ENCODE results near the gene PKN3. TPM values are rescaled to one million over a fixed set of nuclear protein-coding genes. Genes with fewer than 3 reads are reported as not detected.

Gene PKN3
- total and polyA plus RNA-seq, 2 of the 13 experiments (the other 11 are each of a cell fraction or from before 2014, with no cell fraction given) = 10.5 to 13.2 TPM

DNA sequence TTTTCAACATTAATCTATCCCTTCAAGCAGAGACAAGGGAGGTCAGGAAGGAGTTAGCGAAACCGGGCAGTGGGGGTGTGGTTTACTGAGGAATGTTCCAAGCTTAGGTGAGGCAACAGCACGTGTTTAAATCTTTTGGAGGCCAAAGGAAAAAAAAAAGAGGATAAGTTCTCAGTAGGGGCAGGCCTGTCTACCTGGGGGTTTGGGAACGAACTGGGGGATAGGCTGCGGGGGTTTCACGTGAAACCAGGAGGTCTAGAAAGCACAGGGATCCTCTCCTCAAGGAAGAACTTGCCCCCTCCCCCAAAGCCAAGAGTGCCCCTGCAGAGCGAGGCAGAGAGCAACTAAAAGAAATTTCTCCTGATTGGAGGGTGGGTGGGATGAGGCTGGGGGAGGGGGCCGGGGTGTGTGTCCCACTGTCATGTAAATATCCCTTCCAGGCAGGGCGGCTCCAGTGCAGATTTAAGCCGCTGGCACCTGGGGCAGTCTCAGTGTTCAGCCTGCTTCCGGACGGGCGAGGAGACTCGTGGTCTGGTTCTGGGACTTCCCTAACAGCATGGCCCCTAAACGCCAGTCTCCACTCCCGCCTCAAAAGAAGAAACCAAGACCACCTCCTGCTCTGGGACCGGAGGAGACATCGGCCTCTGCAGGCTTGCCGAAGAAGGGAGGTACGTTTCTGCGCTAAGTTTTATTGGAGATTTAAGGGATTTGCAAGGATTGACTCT lies 18.8 kb upstream of the PKN3 start:
- Histone ChIP-seq H4K20me1 (ENCODE audit: insufficient read depth, low read length) (no peaks in the 10 kb centered on the region), H3K27ac (ENCODE audit: extremely low read length, insufficient read depth, low read length) (peak overlapping the region; percentile 73), H3K4me1 (ENCODE audit: insufficient read depth, low read length) (peaks cover 53% of the 10 kb centered on the region), H3K36me3 (replicated peaks in 1 of 2; ENCODE audit: control insufficient read depth in 1 of 2, insufficient read depth in 2 of 2, low read length in 2 of 2) (no peaks in the 10 kb centered on the region), H3K9ac (ENCODE audit: insufficient read depth, low read depth, low read length) (peak overlapping the region; percentile 87), H3K4me3 (replicated peaks in 1 of 3; ENCODE audit: insufficient read depth in 1 of 3, low read depth in 2 of 3, low read length in 3 of 3) (peak overlapping the region; percentile 60 to 83 (median 67)), H3K4me2 (ENCODE audit: low read depth, low read length) (peak overlapping the region; percentile 95), H3K79me2 (ENCODE audit: insufficient read depth, low read length) (peaks cover 7% of the 10 kb centered on the region), H2AFZ (ENCODE audit: low read length) (no peak overlapping the region), H3K27me3 (ENCODE audit: control insufficient read depth in 1 of 2, insufficient read depth in 2 of 2, low read length in 2 of 2) (no peaks in the 10 kb centered on the region; a peak in 1 of 5 replicates), H3K9me3 (ENCODE audit: low read length) (no peaks in the 10 kb centered on the region)
- ChIA-PET POLR2A (interaction anchor here (0.7 to 5.0 kb wide), 15 partner anchors 9 to 786 kb away, joined by 3 to 33 read pairs (median 6); partner anchors contain the start of genes DYNC2I2, ENDOG, PKN3 and ZDHHC12), CTCF (ENCODE audit: low intra/inter-chr PET ratio, low total read pairs) (no interaction called here)
- WGBS (ENCODE audit: low lambda C conversion rate) = 36% methylated on average over 9 of the region's 21 CpGs
- FAIRE-seq (no peak), ATAC-seq (peak; percentile 12; the same call in 1 of the 3 replicates), DNase-seq (ENCODE audit: low spot score) (no peak)
- TSS peak; percentile 78 for BruUV-seq (replicated peaks)
- intact Hi-C loops (cut with micrococcal nuclease; ENCODE audit: unreplicated experiment) (no loop called here), in situ Hi-C loops (cut with HindIII; ENCODE audit: extremely low pct_ligation_motif_present, low pct_unique_long_range_greater_than_20kb) (no loop called here)
- no peak for TF ChIP-seq ZNF232 (CRISPR knock-in tag; IDR thresholded peaks at IDR 0.05; ENCODE audit: borderline replicate concordance)
- TF ChIP-seq RFX3 (CRISPR knock-in tag; IDR thresholded peaks at IDR 0.05) = no peak
- TF ChIP-seq TSC22D2 (CRISPR knock-in tag; IDR thresholded peaks at IDR 0.05; ENCODE audit: borderline replicate concordance) = no peak
- TF ChIP-seq CBFB (CRISPR knock-in tag; IDR thresholded peaks at IDR 0.05) = no peak
- TF ChIP-seq, protein P1, sequence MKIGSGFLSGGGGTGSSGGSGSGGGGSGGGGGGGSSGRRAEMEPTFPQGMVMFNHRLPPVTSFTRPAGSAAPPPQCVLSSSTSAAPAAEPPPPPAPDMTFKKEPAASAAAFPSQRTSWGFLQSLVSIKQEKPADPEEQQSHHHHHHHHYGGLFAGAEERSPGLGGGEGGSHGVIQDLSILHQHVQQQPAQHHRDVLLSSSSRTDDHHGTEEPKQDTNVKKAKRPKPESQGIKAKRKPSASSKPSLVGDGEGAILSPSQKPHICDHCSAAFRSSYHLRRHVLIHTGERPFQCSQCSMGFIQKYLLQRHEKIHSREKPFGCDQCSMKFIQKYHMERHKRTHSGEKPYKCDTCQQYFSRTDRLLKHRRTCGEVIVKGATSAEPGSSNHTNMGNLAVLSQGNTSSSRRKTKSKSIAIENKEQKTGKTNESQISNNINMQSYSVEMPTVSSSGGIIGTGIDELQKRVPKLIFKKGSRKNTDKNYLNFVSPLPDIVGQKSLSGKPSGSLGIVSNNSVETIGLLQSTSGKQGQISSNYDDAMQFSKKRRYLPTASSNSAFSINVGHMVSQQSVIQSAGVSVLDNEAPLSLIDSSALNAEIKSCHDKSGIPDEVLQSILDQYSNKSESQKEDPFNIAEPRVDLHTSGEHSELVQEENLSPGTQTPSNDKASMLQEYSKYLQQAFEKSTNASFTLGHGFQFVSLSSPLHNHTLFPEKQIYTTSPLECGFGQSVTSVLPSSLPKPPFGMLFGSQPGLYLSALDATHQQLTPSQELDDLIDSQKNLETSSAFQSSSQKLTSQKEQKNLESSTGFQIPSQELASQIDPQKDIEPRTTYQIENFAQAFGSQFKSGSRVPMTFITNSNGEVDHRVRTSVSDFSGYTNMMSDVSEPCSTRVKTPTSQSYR (CRISPR knock-in tag; IDR thresholded peaks at IDR 0.05; ENCODE audit: borderline replicate concordance) = peak; percentile 40; the same call in 1 of the 2 replicates
- no peak for TF ChIP-seq TBX3 (IDR thresholded peaks at IDR 0.05; ENCODE audit: borderline replicate concordance)
- TF ChIP-seq AGO2 (optimal IDR thresholded peaks at IDR 0.05; ENCODE audit: low read depth, low read length) = no peak
- no peak for TF ChIP-seq KLF9 (CRISPR knock-in tag; IDR thresholded peaks at IDR 0.05; ENCODE audit: low read depth)
- TF ChIP-seq HMG20A (CRISPR knock-in tag; IDR thresholded peaks at IDR 0.05; ENCODE audit: borderline replicate concordance) = no peak
- TF ChIP-seq, protein P2, sequence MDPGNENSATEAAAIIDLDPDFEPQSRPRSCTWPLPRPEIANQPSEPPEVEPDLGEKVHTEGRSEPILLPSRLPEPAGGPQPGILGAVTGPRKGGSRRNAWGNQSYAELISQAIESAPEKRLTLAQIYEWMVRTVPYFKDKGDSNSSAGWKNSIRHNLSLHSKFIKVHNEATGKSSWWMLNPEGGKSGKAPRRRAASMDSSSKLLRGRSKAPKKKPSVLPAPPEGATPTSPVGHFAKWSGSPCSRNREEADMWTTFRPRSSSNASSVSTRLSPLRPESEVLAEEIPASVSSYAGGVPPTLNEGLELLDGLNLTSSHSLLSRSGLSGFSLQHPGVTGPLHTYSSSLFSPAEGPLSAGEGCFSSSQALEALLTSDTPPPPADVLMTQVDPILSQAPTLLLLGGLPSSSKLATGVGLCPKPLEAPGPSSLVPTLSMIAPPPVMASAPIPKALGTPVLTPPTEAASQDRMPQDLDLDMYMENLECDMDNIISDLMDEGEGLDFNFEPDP (CRISPR knock-in tag; conservative IDR thresholded peaks at IDR 0.05) = 0 out of 2 replicates have a peak, but pooled peaks have one; percentile 69
- no peak for TF ChIP-seq REXO4 (CRISPR knock-in tag; IDR thresholded peaks at IDR 0.05; ENCODE audit: borderline replicate concordance)
- TF ChIP-seq ZNF619 (CRISPR knock-in tag; IDR thresholded peaks at IDR 0.05) = no peak
- no peak for TF ChIP-seq NCOR1 (IDR thresholded peaks at IDR 0.05; ENCODE audit: borderline replicate concordance, low read length)
- no peak for TF ChIP-seq ZNF468 (CRISPR knock-in tag; IDR thresholded peaks at IDR 0.05)
- TF ChIP-seq ZNF891 (CRISPR knock-in tag; IDR thresholded peaks at IDR 0.05) = no peak
- TF ChIP-seq, protein P3, sequence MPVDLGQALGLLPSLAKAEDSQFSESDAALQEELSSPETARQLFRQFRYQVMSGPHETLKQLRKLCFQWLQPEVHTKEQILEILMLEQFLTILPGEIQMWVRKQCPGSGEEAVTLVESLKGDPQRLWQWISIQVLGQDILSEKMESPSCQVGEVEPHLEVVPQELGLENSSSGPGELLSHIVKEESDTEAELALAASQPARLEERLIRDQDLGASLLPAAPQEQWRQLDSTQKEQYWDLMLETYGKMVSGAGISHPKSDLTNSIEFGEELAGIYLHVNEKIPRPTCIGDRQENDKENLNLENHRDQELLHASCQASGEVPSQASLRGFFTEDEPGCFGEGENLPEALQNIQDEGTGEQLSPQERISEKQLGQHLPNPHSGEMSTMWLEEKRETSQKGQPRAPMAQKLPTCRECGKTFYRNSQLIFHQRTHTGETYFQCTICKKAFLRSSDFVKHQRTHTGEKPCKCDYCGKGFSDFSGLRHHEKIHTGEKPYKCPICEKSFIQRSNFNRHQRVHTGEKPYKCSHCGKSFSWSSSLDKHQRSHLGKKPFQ (CRISPR knock-in tag; IDR thresholded peaks at IDR 0.05; ENCODE audit: insufficient replicate concordance) = no peak
- TF ChIP-seq, protein P4, sequence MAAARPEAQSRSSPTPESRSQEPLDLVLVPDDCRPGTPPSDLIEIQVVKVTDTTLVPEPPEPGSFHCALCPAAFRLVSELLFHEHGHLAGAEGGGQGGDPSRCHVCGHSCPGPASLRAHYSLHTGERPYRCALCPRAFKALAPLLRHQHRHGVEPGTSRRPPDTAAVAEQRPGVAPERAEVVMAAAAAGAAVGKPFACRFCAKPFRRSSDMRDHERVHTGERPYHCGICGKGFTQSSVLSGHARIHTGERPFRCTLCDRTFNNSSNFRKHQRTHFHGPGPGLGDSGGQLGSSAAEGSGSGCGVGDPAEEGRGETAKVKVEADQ (CRISPR knock-in tag; IDR thresholded peaks at IDR 0.05; ENCODE audit: borderline replicate concordance) = no peak
- TF ChIP-seq BRD4 (CRISPR knock-in tag; IDR thresholded peaks at IDR 0.05) = 0 out of 2 replicates have a peak, but pooled peaks have one; percentile 3
